Measurements from ENCODE around the gene ALDH3B1. TPM values are rescaled to one million over a fixed set of nuclear protein-coding genes. Genes with fewer than 3 reads are reported as not detected.
"Not testable (repeated sequence)": the region's sequence is repeated elsewhere in the genome, so short reads cannot be mapped to it uniquely, and the experiment has no call there.

ALDH3B1 gene
- total RNA-seq, 1 experiment from 2014 or later, result 0.35 TPM

DNA sequence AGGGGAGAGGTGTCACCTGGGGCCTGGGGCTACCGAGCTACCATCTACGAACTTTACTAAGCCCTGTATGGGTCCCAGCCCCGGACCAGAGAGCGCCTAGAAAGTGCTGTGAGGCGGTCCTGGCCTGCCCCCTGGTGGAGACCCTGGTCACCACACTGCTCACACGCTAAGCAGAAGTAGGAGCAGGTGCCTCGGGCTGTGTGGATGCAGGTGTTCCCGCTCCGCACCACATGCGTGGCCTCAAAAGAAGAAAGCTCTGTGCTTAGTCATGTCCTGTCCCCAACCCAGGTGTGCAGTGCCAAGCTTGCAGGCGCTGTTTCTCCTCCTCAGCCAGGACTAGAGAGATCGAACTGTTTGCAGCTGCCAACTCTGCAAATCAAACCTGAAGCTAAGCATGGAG lies 16.3 kb upstream of the ALDH3B1 start:
- H3K27me3 ChIP-seq (ENCODE audit: control insufficient read depth, insufficient read depth, low read length); H3K4me3 ChIP-seq (ENCODE audit: insufficient read depth, low read depth, low read length); H3K36me3 ChIP-seq (replicated peaks; ENCODE audit: control insufficient read depth, insufficient read depth, low read length): not testable (repeated sequence)
- DNase-seq, result peak; percentile 46

DNA sequence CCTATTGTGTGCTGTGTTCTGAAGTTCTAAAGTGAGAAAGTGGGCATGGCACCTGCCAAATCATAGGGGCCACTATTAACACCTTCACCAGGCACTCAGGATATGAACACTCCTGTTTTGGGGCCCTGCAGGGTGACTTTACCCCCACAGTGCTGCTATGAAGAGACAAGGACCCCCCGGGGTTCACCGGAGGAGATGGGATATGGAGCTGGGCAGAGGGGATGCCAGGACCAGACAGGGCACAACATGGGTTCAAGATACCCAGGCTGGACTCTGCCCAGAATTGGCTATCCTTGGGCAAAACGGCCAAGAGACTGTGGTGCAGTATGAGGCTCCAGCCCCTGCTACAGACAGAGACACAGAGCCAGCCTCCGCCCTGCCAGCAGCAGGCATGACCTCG lies 15.7 kb upstream of the ALDH3B1 start:
- H3K36me3 ChIP-seq (replicated peaks; ENCODE audit: control insufficient read depth, insufficient read depth, low read length); H3K4me3 ChIP-seq (ENCODE audit: insufficient read depth, low read depth, low read length); DNase-seq; H3K27me3 ChIP-seq (ENCODE audit: control insufficient read depth, insufficient read depth, low read length): not testable (repeated sequence)

DNA sequence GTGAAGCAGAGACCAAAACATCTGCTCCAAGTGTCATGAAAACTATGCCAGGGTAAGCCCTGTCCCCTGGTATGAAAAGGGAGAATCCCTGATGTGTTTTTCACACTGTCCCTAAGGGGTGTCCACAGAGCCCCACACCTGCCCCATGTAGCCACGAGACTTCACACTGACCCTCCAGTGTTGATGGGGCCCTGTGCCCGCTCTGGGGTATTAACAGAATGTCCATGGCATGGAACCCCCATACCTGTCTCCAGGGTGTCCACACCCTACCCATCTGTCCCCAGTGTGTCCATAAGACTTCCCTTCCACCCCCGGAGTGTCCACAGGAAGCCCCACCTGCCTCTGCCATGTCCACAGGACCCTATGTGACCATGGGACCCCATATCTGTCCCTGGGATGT lies 15.0 kb upstream of the ALDH3B1 start:
- H3K4me3 ChIP-seq (ENCODE audit: insufficient read depth, low read depth, low read length); H3K36me3 ChIP-seq (replicated peaks; ENCODE audit: control insufficient read depth, insufficient read depth, low read length); DNase-seq; H3K27me3 ChIP-seq (ENCODE audit: control insufficient read depth, insufficient read depth, low read length): not testable (repeated sequence)

DNA sequence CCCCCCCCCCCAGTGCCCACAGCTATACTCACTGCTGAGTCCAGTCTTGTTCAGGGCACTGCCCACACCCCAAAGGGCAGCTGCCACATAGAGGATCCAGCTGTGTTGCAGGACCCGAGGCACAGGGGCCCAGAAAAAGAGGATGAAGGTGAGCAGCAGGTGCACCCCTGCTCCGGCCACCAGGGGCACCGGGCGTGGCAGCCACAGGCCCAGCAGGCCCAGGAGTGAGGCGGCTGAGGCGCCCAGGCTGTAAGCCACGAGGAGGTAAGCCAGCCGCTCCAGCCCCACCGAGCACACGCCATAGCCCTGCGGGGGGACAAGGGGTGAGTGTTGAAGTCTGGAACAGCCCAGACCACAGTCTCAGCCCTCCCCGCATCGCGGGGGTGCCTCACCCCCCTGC lies 14.5 kb upstream of the ALDH3B1 start:
- H3K27me3 ChIP-seq (ENCODE audit: control insufficient read depth, insufficient read depth, low read length); DNase-seq: not testable (repeated sequence)

DNA sequence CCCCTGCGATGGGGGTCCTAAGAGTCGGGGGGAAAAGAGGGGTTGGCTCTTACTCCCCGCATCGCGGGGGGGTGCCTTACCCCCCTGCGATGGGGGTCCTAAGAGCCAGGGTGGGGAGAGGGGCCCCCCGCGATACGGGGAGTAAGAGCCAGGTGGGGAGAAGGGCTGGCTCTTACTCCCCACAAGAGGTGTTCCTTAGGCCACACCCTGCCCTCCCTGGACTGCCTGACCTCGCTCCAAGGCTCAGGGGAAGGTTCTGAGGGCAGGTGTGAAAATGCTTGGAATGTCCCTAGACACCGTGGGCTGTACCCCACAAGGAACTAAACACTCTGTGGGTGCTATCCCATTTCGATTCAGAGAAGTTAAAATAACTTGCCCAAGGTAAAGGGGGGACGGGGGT lies 14.1 kb upstream of the ALDH3B1 start:
- H3K36me3 ChIP-seq (replicated peaks; ENCODE audit: control insufficient read depth, insufficient read depth, low read length), result no peaks in the 10 kb centered on the region
- H3K4me3 ChIP-seq (ENCODE audit: insufficient read depth, low read depth, low read length), result no peak overlapping the region
- DNase-seq, result peak; percentile 34
- no peaks in the 10 kb centered on the region; the same call in 1 of the 2 replicates for H3K27me3 ChIP-seq (ENCODE audit: control insufficient read depth, insufficient read depth, low read length)

More for the DNA sequence above, 14.5 kb upstream of the ALDH3B1 start:
- H3K4me3 ChIP-seq (ENCODE audit: insufficient read depth, low read depth, low read length); H3K36me3 ChIP-seq (replicated peaks; ENCODE audit: control insufficient read depth, insufficient read depth, low read length): not testable (repeated sequence)

DNA sequence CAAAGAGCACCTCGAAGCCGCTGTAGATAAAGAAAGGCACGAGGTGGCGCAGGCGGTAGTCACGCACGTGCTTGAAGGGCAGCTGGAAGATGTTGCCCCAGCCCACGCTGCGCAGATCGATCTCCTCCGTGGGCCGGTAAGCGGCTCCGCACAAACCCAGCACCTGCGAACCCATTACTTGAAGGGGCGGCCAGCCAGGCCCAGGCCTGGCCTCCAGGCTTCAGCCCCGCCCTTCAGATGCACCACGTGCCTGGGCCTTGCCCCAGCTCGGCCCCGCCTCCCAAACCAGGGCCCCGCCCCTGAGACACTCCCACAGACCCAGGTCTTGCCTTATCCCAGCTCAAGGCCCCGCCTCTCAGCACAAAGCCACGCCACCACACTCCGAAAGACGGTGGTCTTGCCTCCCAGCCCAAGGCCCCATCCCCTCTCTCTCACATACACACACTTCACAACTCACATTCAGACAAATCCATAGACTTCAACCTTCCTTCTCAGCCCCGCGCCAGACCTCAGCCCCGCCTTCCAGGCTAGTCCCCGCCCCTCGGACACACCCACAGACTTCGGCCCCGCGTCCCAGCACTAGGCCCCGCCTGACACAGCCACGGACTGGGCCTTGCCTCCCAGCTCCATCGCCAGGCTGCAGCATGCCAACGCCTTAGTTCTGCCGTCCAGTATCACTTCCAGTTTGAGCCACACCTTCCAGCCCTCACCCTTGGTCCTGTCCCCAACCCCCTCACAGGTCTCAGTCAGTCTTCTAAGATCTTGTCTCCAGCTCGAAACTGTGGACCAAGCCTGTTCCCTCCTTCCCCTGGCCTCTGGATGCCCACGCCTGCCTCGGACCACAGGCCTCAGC lies 13.3 kb upstream of the ALDH3B1 start:
- peak; percentile 98 for DNase-seq
- H3K36me3 ChIP-seq (replicated peaks; ENCODE audit: control insufficient read depth, insufficient read depth, low read length), result no peaks in the 10 kb centered on the region
- peak overlapping the region; percentile 52 for H3K4me3 ChIP-seq (ENCODE audit: insufficient read depth, low read depth, low read length)
- H3K27me3 ChIP-seq (ENCODE audit: control insufficient read depth, insufficient read depth, low read length), result no peaks in the 10 kb centered on the region

DNA sequence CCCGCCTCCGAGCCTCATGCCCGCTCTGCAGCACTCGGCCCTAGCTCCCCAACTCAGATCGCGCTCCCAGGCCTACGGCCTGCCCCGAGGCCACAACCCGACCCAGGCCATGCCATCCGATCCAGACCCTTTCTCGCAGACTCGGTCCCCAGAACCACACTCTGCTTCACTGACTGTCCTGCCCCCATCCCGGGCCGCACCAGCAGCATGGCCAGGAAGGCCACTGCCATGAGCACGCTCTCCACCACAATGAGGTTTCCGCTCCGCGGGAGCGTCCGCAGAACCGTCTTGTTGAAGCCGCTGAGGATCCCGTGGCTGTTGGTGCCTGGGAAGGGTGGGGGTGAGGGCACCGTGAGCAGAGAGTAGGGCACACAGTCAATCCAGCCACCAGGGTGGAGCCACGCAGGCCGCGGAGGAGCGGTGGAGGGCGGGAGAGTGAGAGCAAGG lies 12.6 kb upstream of the ALDH3B1 start:
- Histone ChIP-seq H3K4me3 (ENCODE audit: insufficient read depth, low read depth, low read length) (no peak overlapping the region), H3K27me3 (ENCODE audit: control insufficient read depth, insufficient read depth, low read length) (no peaks in the 10 kb centered on the region), H3K36me3 (replicated peaks; ENCODE audit: control insufficient read depth, insufficient read depth, low read length) (no peaks in the 10 kb centered on the region)
- no peak for DNase-seq

DNA sequence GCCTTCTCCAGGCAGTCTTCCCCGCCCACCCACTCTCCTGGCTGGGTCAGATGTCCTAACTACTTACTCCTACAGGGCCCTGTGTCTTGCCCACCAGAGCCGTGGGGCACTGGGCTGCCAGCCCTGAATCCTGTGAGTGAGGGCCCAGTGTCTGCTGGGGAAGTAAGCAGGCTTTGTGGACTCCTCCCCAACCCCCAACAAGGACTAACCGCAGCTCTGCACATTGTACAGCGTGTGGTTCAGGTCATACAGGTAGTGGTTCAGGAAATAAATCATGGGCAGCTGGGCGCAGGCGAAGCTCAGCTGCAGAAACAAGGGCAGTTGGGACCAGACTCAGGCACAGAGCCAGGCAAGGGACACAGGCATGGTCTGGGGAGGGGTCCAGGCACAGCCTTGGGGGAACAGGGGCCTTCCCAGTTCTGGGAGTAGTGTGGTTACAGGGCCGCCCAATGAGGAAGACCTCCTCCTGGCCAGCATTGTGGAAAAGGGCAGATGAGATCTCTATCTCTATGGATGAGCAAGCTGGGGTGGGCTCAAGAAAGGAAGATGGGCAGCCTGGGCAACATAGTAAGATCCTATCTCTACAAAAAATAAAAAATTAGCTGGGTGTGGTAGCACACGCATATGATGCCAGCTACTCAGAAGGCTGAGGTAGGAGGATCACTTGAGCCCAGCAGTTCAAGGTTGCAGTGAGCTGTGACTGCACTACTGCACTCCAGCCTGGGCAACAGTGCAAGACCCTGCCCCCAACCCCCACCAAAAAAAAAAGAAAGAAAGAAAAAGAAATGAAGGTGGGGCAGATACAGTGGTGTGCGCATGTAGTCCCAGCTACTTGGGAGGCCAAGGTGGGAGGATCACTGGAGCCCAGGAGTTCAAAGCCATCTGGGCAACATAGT lies 11.7 kb upstream of the ALDH3B1 start:
- Histone ChIP-seq H3K27me3 (ENCODE audit: control insufficient read depth, insufficient read depth, low read length) (peaks cover 3% of the 10 kb centered on the region; the same call in 1 of the 2 replicates), H3K36me3 (replicated peaks; ENCODE audit: control insufficient read depth, insufficient read depth, low read length) (no peaks in the 10 kb centered on the region), H3K4me3 (ENCODE audit: insufficient read depth, low read depth, low read length) (no peak overlapping the region)
- DNase-seq, result peak; percentile 14

DNA sequence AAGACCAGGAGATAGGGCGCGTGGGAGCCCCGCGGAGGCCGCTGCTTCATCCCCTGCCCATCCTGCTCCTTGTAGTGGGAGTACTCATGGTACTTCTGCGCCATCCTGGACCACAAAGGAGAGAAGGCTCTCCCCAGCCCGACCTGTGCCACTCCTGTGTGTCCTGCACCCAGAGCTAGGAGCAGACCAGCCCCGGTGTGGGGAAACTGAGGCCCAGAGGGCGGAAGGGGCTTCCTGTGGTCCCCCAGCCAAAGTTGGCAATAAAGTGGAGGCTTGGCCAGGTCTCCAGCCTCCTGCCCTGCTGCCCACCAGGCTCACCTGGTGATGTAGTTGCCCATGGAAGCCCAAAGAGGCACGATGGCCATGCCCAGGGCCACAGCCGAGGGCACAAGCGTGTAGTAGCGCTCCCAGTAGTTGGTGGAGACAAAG lies 10.9 kb upstream of the ALDH3B1 start:
- DNase-seq, result peak; percentile 15
- Histone ChIP-seq H3K27me3 (ENCODE audit: control insufficient read depth, insufficient read depth, low read length) (peaks cover 4% of the 10 kb centered on the region; the same call in 1 of the 2 replicates), H3K36me3 (replicated peaks; ENCODE audit: control insufficient read depth, insufficient read depth, low read length) (no peaks in the 10 kb centered on the region), H3K4me3 (ENCODE audit: insufficient read depth, low read depth, low read length) (no peak overlapping the region)

DNA sequence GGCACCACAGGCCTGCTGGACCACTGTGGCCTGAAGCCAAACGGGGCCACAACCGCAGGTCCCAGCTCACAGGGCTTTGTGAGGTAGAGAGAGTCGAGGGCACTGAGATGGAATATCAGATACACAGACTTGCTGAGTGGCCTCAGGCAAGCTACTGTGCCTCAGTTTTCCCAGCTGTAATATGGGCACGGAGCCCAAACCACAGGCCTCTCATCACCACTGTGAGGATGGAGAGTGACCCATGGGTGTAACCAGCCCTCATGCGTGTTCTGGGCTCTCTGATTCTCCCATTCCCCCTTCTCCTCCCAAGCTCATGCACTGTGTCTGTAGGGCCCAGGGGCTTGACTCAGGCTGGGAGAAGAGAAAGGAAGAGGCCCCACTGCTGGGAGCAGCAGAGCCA lies 10.4 kb upstream of the ALDH3B1 start:
- Histone ChIP-seq H3K36me3 (replicated peaks; ENCODE audit: control insufficient read depth, insufficient read depth, low read length) (no peaks in the 10 kb centered on the region), H3K4me3 (ENCODE audit: insufficient read depth, low read depth, low read length) (no peak overlapping the region), H3K27me3 (ENCODE audit: control insufficient read depth, insufficient read depth, low read length) (peaks cover 4% of the 10 kb centered on the region; the same call in 1 of the 2 replicates)
- peak; percentile 6 for DNase-seq

DNA sequence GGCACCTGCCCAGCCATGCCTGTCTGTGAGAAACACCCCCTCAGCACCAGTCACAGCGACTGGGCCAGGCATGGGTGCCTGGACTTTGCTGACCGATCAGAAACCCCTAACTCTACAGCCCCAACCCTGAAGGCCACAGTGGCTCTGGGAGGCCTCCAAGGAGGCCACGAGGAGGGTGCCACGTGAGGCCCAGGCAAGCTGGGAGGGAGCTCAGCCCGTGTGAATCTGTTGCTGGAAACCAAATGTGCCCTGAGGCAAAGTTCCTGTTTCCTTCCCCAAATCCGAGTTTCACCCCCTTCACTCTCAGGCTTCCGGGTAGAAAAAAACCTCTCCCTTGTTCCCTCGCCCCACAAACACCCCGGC lies 7.6 kb upstream of the ALDH3B1 start:
- H3K36me3 ChIP-seq (replicated peaks; ENCODE audit: control insufficient read depth, insufficient read depth, low read length), result no peaks in the 10 kb centered on the region
- H3K4me3 ChIP-seq (ENCODE audit: insufficient read depth, low read depth, low read length), result no peak overlapping the region
- DNase-seq, result no peak
- H3K27me3 ChIP-seq (ENCODE audit: control insufficient read depth, insufficient read depth, low read length), result peaks cover 4% of the 10 kb centered on the region; the same call in 1 of the 2 replicates

DNA sequence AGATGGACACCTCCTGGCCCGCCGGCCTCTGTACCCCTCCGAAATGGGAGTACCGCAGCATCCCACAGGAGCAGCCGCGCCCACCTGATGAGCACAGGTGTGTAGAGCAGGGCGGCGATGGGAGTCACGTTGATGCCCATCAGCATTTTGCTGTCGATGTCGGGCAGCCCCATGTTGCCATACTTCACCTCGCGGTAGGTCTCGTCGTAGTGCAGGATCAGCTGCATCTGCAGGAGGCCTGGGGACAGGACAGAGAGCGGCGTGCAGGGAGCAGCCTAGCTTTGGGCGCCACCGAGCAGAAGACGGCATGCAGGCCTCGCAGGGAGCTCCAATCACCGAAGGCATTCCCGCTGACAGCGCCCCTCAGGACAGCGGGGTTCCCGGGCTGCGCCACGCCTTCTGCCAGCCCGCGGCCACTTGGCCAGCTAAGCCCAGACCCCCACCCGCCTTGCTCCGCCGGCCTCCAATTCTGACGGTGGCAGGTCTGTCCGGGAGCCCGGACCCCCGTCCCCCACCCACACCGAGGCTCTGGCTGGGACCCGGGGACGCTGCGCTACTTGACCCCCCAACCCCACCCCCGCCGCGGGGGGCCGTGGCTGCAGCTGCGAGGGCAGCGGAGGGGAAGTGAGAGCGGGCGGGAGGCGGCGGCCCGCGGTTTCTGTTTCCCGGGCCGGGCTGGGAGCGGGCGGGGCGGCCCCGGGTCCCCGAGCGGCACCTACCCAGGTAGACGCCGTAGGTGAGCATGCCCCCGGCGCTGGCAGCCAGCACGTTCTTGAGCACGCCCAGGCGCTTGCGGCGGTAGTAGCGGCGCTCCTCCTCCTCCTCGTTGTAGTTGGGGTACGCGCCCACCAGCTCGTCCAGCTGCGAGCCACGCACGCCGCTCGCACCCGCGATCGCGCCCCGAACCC lies 6.9 kb upstream of the ALDH3B1 start:
- Histone ChIP-seq H3K27me3 (ENCODE audit: control insufficient read depth, insufficient read depth, low read length) (peaks cover 4% of the 10 kb centered on the region; the same call in 1 of the 2 replicates), H3K36me3 (replicated peaks; ENCODE audit: control insufficient read depth, insufficient read depth, low read length) (no peaks in the 10 kb centered on the region), H3K4me3 (ENCODE audit: insufficient read depth, low read depth, low read length) (peak overlapping the region; percentile 69)
- DNase-seq, result peak; percentile 85

DNA sequence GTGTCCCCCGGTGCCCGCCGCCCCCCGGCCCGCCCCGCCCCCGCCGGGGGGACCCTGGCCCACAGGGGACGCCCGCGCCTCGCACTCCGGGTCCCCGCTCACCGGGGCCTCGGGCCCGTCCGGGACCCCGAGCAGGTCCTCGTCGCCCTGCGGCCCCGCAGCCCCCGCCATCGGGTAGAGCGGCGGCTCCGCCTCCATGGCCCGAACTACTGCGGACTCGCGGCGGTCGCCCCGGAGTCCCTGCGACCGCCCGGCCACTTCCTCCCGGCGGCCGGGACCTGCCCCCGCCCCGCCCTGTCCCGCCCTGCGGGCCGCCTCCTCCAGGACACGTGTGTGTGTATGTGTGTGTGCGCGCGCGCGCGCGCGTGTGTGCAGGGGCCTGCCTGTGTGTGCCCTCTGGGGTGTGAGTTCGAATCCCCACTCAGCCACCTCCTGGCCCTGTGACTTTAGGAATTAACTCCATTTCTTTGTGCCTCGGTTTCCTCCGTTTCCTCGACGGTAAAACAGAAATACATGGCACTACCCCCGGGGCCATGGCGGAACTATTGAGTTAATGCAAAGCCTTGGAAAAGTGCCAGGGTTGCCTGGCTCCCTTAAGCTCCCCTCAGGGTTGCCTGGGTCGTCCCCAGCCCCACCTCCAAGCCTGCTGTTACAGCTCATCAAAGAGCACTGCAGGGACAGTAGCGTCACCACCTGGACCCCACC lies 6.1 kb upstream of the ALDH3B1 start, which contains the start of gene UNC93B1:
TSS of gene UNC93B1 (minus strand) at position 252 of the 705 bp plus-strand sequence. CDS start at position 198, 54 bp downstream.
- Histone ChIP-seq H3K36me3 (replicated peaks; ENCODE audit: control insufficient read depth, insufficient read depth, low read length) (no peaks in the 10 kb centered on the region), H3K4me3 (ENCODE audit: insufficient read depth, low read depth, low read length) (peak within 1 kb of the TSS; percentile 69), H3K27me3 (ENCODE audit: control insufficient read depth, insufficient read depth, low read length) (peaks cover 4% of the 10 kb centered on the region; the same call in 1 of the 2 replicates)
- DNase-seq, result peak; percentile 93
